ENCODE measurements around the gene TSPAN5.

The TSPAN5 gene

DNA sequence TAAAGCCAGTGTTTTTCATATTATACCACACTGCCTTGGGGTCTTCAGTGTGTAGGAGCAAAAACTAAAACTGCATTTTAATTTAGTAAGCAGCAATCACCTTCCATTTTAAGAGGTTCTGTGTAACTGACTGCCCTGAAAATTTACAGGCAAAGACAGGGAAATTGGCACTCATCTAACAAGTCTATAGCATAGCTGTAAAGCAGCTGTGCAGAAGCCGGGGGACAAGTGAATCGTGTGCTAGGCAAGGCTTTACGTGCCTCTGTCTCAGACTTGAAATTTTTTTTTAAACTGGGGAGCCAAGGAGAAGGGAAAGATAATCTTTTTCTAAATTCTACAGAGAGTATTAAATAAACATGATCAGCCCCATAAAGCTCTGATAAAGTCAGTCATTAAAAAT, 39.7 kb downstream of the TSPAN5 start:
- ATAC-seq: no peak
- TF ChIP-seq ZFP3 (CRISPR knock-in tag; IDR thresholded peaks at IDR 0.05) (no peak), SNAI2 (CRISPR knock-in tag; IDR thresholded peaks at IDR 0.05) (no peak), PPARA (CRISPR knock-in tag; IDR thresholded peaks at IDR 0.05; ENCODE audit: borderline replicate concordance) (no peak), ZC3H10 (CRISPR knock-in tag; IDR thresholded peaks at IDR 0.05) (no peak), ZNF8 (CRISPR knock-in tag; IDR thresholded peaks at IDR 0.05) (no peak), GLIS3 (CRISPR knock-in tag; IDR thresholded peaks at IDR 0.05) (no peak), ZNF565 (CRISPR knock-in tag; conservative IDR thresholded peaks at IDR 0.05; ENCODE audit: low read depth) (no peak), TCF4 (CRISPR knock-in tag; IDR thresholded peaks at IDR 0.05; ENCODE audit: borderline replicate concordance) (no peak), ISL1 (CRISPR knock-in tag; IDR thresholded peaks at IDR 0.05) (no peak), ZNF70 (CRISPR knock-in tag; IDR thresholded peaks at IDR 0.05) (no peak), CSDC2 (CRISPR knock-in tag; IDR thresholded peaks at IDR 0.05) (no peak), ESRRG (CRISPR knock-in tag; IDR thresholded peaks at IDR 0.05) (no peak), RARB (CRISPR knock-in tag; IDR thresholded peaks at IDR 0.05) (no peak)
- TF ChIP-seq, protein P1, sequence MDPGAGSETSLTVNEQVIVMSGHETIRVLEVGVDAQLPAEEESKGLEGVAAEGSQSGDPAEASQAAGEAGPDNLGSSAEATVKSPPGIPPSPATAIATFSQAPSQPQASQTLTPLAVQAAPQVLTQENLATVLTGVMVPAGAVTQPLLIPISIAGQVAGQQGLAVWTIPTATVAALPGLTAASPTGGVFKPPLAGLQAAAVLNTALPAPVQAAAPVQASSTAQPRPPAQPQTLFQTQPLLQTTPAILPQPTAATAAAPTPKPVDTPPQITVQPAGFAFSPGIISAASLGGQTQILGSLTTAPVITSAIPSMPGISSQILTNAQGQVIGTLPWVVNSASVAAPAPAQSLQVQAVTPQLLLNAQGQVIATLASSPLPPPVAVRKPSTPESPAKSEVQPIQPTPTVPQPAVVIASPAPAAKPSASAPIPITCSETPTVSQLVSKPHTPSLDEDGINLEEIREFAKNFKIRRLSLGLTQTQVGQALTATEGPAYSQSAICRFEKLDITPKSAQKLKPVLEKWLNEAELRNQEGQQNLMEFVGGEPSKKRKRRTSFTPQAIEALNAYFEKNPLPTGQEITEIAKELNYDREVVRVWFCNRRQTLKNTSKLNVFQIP (CRISPR knock-in tag; IDR thresholded peaks at IDR 0.05; ENCODE audit: borderline replicate concordance, low read depth): no peak
- TF ChIP-seq, protein P2, sequence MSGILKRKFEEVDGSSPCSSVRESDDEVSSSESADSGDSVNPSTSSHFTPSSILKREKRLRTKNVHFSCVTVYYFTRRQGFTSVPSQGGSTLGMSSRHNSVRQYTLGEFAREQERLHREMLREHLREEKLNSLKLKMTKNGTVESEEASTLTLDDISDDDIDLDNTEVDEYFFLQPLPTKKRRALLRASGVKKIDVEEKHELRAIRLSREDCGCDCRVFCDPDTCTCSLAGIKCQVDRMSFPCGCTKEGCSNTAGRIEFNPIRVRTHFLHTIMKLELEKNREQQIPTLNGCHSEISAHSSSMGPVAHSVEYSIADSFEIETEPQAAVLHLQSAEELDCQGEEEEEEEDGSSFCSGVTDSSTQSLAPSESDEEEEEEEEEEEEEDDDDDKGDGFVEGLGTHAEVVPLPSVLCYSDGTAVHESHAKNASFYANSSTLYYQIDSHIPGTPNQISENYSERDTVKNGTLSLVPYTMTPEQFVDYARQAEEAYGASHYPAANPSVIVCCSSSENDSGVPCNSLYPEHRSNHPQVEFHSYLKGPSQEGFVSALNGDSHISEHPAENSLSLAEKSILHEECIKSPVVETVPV (CRISPR knock-in tag; IDR thresholded peaks at IDR 0.05): no peak
- TF ChIP-seq, protein P3, sequence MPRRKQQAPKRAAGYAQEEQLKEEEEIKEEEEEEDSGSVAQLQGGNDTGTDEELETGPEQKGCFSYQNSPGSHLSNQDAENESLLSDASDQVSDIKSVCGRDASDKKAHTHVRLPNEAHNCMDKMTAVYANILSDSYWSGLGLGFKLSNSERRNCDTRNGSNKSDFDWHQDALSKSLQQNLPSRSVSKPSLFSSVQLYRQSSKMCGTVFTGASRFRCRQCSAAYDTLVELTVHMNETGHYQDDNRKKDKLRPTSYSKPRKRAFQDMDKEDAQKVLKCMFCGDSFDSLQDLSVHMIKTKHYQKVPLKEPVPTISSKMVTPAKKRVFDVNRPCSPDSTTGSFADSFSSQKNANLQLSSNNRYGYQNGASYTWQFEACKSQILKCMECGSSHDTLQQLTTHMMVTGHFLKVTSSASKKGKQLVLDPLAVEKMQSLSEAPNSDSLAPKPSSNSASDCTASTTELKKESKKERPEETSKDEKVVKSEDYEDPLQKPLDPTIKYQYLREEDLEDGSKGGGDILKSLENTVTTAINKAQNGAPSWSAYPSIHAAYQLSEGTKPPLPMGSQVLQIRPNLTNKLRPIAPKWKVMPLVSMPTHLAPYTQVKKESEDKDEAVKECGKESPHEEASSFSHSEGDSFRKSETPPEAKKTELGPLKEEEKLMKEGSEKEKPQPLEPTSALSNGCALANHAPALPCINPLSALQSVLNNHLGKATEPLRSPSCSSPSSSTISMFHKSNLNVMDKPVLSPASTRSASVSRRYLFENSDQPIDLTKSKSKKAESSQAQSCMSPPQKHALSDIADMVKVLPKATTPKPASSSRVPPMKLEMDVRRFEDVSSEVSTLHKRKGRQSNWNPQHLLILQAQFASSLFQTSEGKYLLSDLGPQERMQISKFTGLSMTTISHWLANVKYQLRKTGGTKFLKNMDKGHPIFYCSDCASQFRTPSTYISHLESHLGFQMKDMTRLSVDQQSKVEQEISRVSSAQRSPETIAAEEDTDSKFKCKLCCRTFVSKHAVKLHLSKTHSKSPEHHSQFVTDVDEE (CRISPR knock-in tag; IDR thresholded peaks at IDR 0.05): no peak
- TF ChIP-seq, protein P4, sequence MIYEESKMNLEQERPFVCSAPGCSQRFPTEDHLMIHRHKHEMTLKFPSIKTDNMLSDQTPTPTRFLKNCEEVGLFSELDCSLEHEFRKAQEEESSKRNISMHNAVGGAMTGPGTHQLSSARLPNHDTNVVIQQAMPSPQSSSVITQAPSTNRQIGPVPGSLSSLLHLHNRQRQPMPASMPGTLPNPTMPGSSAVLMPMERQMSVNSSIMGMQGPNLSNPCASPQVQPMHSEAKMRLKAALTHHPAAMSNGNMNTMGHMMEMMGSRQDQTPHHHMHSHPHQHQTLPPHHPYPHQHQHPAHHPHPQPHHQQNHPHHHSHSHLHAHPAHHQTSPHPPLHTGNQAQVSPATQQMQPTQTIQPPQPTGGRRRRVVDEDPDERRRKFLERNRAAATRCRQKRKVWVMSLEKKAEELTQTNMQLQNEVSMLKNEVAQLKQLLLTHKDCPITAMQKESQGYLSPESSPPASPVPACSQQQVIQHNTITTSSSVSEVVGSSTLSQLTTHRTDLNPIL (CRISPR knock-in tag; IDR thresholded peaks at IDR 0.05; ENCODE audit: low read depth): no peak
- TF ChIP-seq, protein P5, sequence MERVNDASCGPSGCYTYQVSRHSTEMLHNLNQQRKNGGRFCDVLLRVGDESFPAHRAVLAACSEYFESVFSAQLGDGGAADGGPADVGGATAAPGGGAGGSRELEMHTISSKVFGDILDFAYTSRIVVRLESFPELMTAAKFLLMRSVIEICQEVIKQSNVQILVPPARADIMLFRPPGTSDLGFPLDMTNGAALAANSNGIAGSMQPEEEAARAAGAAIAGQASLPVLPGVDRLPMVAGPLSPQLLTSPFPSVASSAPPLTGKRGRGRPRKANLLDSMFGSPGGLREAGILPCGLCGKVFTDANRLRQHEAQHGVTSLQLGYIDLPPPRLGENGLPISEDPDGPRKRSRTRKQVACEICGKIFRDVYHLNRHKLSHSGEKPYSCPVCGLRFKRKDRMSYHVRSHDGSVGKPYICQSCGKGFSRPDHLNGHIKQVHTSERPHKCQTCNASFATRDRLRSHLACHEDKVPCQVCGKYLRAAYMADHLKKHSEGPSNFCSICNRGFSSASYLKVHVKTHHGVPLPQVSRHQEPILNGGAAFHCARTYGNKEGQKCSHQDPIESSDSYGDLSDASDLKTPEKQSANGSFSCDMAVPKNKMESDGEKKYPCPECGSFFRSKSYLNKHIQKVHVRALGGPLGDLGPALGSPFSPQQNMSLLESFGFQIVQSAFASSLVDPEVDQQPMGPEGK (CRISPR knock-in tag; IDR thresholded peaks at IDR 0.05; ENCODE audit: borderline replicate concordance): no peak

DNA sequence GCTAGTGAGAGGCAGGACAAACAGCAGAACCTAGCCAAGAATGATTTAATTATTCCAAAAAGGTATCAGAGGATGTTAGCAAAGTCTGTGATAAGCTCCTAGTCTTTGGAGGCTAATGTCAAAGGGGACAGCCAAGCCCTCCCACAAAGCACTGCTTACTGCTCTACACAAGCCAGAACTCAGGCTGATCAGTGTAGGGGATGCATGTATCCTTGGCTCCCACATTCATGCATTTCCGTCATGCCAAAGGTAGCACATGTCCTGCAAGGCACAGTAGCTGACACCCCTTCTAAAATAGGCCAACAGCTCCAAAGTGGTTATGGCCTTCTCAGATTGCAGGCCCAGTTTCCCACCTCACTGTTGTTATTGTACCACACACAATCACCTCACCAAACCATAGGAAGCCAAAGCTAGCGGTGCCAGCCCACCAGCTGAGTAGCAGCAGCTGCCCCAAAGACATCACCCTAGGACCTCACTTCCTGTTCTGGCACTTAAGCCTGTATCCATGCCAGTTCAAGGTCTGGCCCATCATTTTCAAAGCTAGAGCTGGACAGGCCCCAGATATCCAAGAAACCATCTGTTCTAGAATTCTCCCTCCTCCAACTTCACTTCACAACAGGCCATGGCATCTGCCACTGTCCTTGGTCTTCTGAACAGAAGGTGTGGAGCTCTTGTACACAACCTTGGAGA, 40.9 kb downstream of the TSPAN5 start:
- TF ChIP-seq ISL1 (CRISPR knock-in tag; IDR thresholded peaks at IDR 0.05) (no peak), TOX (CRISPR knock-in tag; IDR thresholded peaks at IDR 0.05; ENCODE audit: borderline replicate concordance) (no peak), ARNTL (CRISPR knock-in tag; IDR thresholded peaks at IDR 0.05; ENCODE audit: borderline replicate concordance, low read depth) (no peak), CSDC2 (CRISPR knock-in tag; IDR thresholded peaks at IDR 0.05) (no peak), TCF4 (CRISPR knock-in tag; IDR thresholded peaks at IDR 0.05; ENCODE audit: borderline replicate concordance) (no peak), ZC3H10 (CRISPR knock-in tag; IDR thresholded peaks at IDR 0.05) (no peak), OSR1 (CRISPR knock-in tag; IDR thresholded peaks at IDR 0.05) (no peak)
- TF ChIP-seq, protein P1 (CRISPR knock-in tag; IDR thresholded peaks at IDR 0.05; ENCODE audit: borderline replicate concordance, low read depth): no peak
- TF ChIP-seq, protein P3 (CRISPR knock-in tag; IDR thresholded peaks at IDR 0.05): no peak
- ATAC-seq: no peak

Measured in SK-N-SH treated with all-trans-retinoic acid at 6 μM for 48 hours (cell line).